ENCODE results near the gene MS4A8.
"Not testable (repeated sequence)": the region's sequence is repeated elsewhere in the genome, so short reads cannot be mapped to it uniquely, and the experiment has no call there.

Gene MS4A8

GRCh38 chr11:60699284-60699691, at the start of gene MS4A8:
Gene MS4A8 (plus strand): TSS chr11:60699612. CDS start chr11:60700861, 1,249 bp downstream.
- DNase-seq: no peak

- no peak for DNase-seq
Measured at GRCh38 chr11:60657888-60658287, 41.5 kb upstream of the MS4A8 start.

GRCh38 chr11:60658409-60658808, 41.0 kb upstream of the MS4A8 start:
- DNase-seq: no peak

GRCh38 chr11:60672255-60672654, 27.2 kb upstream of the MS4A8 start:
- no peak for DNase-seq

GRCh38 chr11:60678231-60678630, 21.2 kb upstream of the MS4A8 start:
- DNase-seq: not testable (repeated sequence)

- no peak for DNase-seq
Measured at GRCh38 chr11:60679879-60680278, 19.5 kb upstream of the MS4A8 start.

GRCh38 chr11:60680455-60681119, 18.8 kb upstream of the MS4A8 start:
- no peak for DNase-seq

GRCh38 chr11:60684541-60684848, 14.9 kb upstream of the MS4A8 start:
- DNase-seq: not testable (repeated sequence)

- no peak for DNase-seq
Measured at GRCh38 chr11:60691661-60692060, 7.8 kb upstream of the MS4A8 start.

- no peak for DNase-seq
Measured at GRCh38 chr11:60699936-60700335, 524 bp downstream of the MS4A8 start.

- no peak for DNase-seq
Measured at GRCh38 chr11:60700689-60701468, 1.5 kb downstream of the MS4A8 start.

GRCh38 chr11:60701469-60701818, 2.0 kb downstream of the MS4A8 start:
- DNase-seq: no peak

- DNase-seq: no peak
Measured at GRCh38 chr11:60703374-60703773, 4.0 kb downstream of the MS4A8 start.

- no peak for DNase-seq
Measured at GRCh38 chr11:60705895-60706294, 6.5 kb downstream of the MS4A8 start.

- no peak for DNase-seq
Measured at GRCh38 chr11:60706931-60707330, 7.5 kb downstream of the MS4A8 start.

GRCh38 chr11:60710482-60710881, 11.1 kb downstream of the MS4A8 start:
- no peak for DNase-seq

GRCh38 chr11:60711276-60711675, 11.9 kb downstream of the MS4A8 start:
- DNase-seq: no peak

GRCh38 chr11:60713423-60713822, 14.0 kb downstream of the MS4A8 start:
- not testable (repeated sequence) for DNase-seq

- no peak for DNase-seq
Measured at GRCh38 chr11:60717956-60718355, 18.5 kb downstream of the MS4A8 start.

- no peak for DNase-seq
Measured at GRCh38 chr11:60718524-60719316, 19.3 kb downstream of the MS4A8 start.

- no peak for DNase-seq
Measured at GRCh38 chr11:60719391-60719790, 20.0 kb downstream of the MS4A8 start.

- DNase-seq: no peak
Measured at GRCh38 chr11:60720460-60720859, 21.0 kb downstream of the MS4A8 start.

GRCh38 chr11:60724420-60724819, 25.0 kb downstream of the MS4A8 start, which contains the start of gene MS4A18:
Gene MS4A18 (plus strand): TSS chr11:60724720.
- DNase-seq: no peak

- DNase-seq: no peak
Measured at GRCh38 chr11:60725592-60725991, 26.2 kb downstream of the MS4A8 start.

Measured in activated CD8-positive, alpha-beta memory T cell treated with anti-CD3 and anti-CD28 coated beads, Interleukin-2, amount 50 U/mL, for 48 hours (primary cell).